PFSK-1 (cell line): ENCODE data around the gene KCNN1.

ENCODE experiments used
- FOXP2 ChIP-seq: optimal IDR thresholded peaks from 2 replicates; pipeline ENCODE3; 2011; ENCODE audit warnings: borderline replicate concordance, control low read depth, inconsistent platforms; ENCODE audit not compliant: insufficient read depth; ENCODE audit errors: extremely low read length, extremely low read depth
- POLR2AphosphoS5 ChIP-seq: IDR thresholded peaks from 2 replicates; pipeline ENCODE4 v1.6.1; 2012; ENCODE audit warnings: low read depth, mild to moderate bottlenecking, control low read depth, low read length, moderate library complexity
- SIN3A ChIP-seq: IDR thresholded peaks from 2 replicates; pipeline ENCODE4 v1.6.1; 2012; ENCODE audit warnings: mild to moderate bottlenecking, low read length, moderate library complexity, borderline replicate concordance; ENCODE audit not compliant: insufficient read depth
- TAF1 ChIP-seq: IDR thresholded peaks from 2 replicates; pipeline ENCODE4 v1.6.1; 2012; ENCODE audit warnings: low read length, control low read depth, borderline replicate concordance; ENCODE audit not compliant: insufficient read depth
- TF ChIP-seq, protein P1 (sequence below), 2 experiments: IDR thresholded peaks; 2 replicates each; pipeline versions ENCODE4 v1.6.1 to v1.8.0; 2011 to 2012; ENCODE audit warnings: low read depth in 2 of 2, low read length in 2 of 2, control low read depth in 1 of 2, inconsistent platforms in 1 of 2, mild to moderate bottlenecking in 1 of 2, moderate library complexity in 1 of 2; ENCODE audit not compliant: insufficient read depth in 1 of 2

KCNN1 gene

GRCh38 chr19:17974551-17974950 is 7.6 kb downstream of the KCNN1 start:
- no peak for TF ChIP-seq SIN3A
- TF ChIP-seq, protein P1, sequence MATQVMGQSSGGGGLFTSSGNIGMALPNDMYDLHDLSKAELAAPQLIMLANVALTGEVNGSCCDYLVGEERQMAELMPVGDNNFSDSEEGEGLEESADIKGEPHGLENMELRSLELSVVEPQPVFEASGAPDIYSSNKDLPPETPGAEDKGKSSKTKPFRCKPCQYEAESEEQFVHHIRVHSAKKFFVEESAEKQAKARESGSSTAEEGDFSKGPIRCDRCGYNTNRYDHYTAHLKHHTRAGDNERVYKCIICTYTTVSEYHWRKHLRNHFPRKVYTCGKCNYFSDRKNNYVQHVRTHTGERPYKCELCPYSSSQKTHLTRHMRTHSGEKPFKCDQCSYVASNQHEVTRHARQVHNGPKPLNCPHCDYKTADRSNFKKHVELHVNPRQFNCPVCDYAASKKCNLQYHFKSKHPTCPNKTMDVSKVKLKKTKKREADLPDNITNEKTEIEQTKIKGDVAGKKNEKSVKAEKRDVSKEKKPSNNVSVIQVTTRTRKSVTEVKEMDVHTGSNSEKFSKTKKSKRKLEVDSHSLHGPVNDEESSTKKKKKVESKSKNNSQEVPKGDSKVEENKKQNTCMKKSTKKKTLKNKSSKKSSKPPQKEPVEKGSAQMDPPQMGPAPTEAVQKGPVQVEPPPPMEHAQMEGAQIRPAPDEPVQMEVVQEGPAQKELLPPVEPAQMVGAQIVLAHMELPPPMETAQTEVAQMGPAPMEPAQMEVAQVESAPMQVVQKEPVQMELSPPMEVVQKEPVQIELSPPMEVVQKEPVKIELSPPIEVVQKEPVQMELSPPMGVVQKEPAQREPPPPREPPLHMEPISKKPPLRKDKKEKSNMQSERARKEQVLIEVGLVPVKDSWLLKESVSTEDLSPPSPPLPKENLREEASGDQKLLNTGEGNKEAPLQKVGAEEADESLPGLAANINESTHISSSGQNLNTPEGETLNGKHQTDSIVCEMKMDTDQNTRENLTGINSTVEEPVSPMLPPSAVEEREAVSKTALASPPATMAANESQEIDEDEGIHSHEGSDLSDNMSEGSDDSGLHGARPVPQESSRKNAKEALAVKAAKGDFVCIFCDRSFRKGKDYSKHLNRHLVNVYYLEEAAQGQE (IDR thresholded peaks at IDR 0.05; ENCODE audit: insufficient read depth in 1 of 2, low read depth in 2 of 2, low read length in 2 of 2) = no peak
- no peak for TF ChIP-seq FOXP2
- TF ChIP-seq TAF1 = no peak
- TF ChIP-seq POLR2AphosphoS5 = no peak

DNA sequence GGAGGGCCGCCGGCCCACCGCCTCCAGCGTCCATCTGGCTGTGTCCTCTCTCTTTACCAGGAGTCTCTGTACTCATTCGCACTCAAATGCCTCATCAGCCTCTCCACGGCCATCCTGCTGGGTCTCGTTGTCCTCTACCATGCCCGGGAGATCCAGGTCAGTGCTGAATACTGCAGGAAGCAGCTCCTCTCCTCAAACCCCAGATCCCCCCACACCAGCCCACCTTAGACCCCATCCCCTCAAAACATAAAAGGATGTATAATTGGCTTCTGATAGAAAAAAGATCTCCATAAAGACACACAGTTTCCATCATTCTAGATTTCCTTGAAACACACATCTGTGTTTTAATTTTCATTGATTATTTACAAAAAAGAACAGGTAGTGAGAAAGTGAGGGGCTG is 8.1 kb downstream of the KCNN1 start:
- TF ChIP-seq, protein P1 (IDR thresholded peaks at IDR 0.05; ENCODE audit: insufficient read depth in 1 of 2, low read depth in 2 of 2, low read length in 2 of 2) = no peak
- TF ChIP-seq SIN3A = no peak

DNA sequence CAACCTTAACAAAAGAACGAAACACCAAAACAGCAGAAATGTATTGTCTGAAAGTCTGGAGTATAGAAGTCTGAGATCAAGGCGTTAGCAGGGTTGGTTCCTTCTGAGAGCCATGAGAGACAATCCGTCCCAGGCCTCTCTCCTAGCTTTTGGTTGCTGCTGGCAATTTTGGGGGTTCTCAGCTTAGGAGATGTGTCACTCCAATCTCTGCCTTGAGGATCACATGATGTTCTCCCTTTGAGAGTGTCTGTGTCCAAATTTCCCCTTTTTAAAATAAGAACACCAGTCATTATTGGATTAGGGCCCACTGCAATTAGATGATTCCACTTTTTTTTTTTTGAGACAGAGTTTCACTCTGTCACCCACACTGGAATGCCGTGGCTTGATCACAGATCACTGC is 10.1 kb downstream of the KCNN1 start:
- TF ChIP-seq FOXP2 = no peak
- no peak for TF ChIP-seq TAF1
- TF ChIP-seq SIN3A = no peak
- no peak for TF ChIP-seq POLR2AphosphoS5
- TF ChIP-seq, protein P1 (IDR thresholded peaks at IDR 0.05; ENCODE audit: insufficient read depth in 1 of 2, low read depth in 2 of 2, low read length in 2 of 2) = no peak

DNA sequence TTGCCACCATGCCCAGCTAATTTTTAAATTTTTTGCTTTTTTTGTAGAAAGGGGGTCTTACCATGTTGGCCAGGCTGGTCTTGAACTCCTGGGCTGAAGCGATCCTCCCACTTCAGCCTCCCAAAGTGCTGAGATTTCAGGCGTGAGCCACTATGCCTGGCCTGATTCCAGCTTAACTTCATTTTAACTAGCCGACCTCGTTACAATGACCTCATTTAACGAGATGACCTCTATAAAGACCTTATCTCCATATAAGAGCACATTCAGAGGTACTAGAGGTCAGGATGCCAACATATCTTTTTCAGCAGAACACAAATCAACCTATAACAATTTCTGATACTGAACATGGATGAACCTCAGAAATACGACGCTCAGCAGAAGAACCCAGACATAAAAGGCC is 10.6 kb downstream of the KCNN1 start:
- no peak for TF ChIP-seq POLR2AphosphoS5
- TF ChIP-seq, protein P1 (IDR thresholded peaks at IDR 0.05; ENCODE audit: insufficient read depth in 1 of 2, low read depth in 2 of 2, low read length in 2 of 2) = no peak
- TF ChIP-seq SIN3A = no peak
- TF ChIP-seq FOXP2 = no peak
- TF ChIP-seq TAF1 = no peak

GRCh38 chr19:17981611-17982010 is 14.7 kb downstream of the KCNN1 start:
- TF ChIP-seq SIN3A (no peak), TAF1 (no peak), POLR2AphosphoS5 (no peak), FOXP2 (no peak)
- TF ChIP-seq, protein P1 (IDR thresholded peaks at IDR 0.05; ENCODE audit: insufficient read depth in 1 of 2, low read depth in 2 of 2, low read length in 2 of 2) = no peak
